Duodenal mucosa (tissue), 2 donors: ENCODE measurements around the gene BOD1L1.

ENCODE experiments used
- H3K27ac ChIP-seq: one replicate; pipeline ENCODE4 v1.7.0; 2013; ENCODE audit warnings: low read depth, low read length
- H3K27me3 ChIP-seq, 2 donors: one replicate each; pipeline ENCODE4 v1.7.0; 2013; ENCODE audit warnings: low read length in 2 of 2, control low read depth in 1 of 2; ENCODE audit not compliant: insufficient read depth in 2 of 2, control insufficient read depth in 1 of 2
- H3K36me3 ChIP-seq, 2 donors: one replicate each; pipeline ENCODE4 v1.7.0; 2013; ENCODE audit warnings: low read length in 2 of 2, control low read depth in 1 of 2; ENCODE audit not compliant: insufficient read depth in 2 of 2, control insufficient read depth in 1 of 2
- H3K4me1 ChIP-seq, 2 donors: one replicate each; pipeline ENCODE4 v1.7.0; 2013; ENCODE audit warnings: low read length in 2 of 2, control low read depth in 1 of 2; ENCODE audit not compliant: insufficient read depth in 2 of 2, control insufficient read depth in 1 of 2
- H3K4me3 ChIP-seq, 2 donors: one replicate each; pipeline ENCODE4 v1.7.0; 2013; ENCODE audit warnings: low read length in 2 of 2, low read depth in 1 of 2
- H3K9ac ChIP-seq, 2 donors: one replicate each; pipeline ENCODE4 v1.7.0; 2013; ENCODE audit warnings: low read length in 2 of 2, low read depth in 1 of 2
- H3K9me3 ChIP-seq, 2 donors: one replicate each; pipeline ENCODE4 v1.7.0; 2013; ENCODE audit warnings: low read length in 2 of 2, control low read depth in 1 of 2; ENCODE audit not compliant: control insufficient read depth in 1 of 2

BOD1L1 gene

DNA sequence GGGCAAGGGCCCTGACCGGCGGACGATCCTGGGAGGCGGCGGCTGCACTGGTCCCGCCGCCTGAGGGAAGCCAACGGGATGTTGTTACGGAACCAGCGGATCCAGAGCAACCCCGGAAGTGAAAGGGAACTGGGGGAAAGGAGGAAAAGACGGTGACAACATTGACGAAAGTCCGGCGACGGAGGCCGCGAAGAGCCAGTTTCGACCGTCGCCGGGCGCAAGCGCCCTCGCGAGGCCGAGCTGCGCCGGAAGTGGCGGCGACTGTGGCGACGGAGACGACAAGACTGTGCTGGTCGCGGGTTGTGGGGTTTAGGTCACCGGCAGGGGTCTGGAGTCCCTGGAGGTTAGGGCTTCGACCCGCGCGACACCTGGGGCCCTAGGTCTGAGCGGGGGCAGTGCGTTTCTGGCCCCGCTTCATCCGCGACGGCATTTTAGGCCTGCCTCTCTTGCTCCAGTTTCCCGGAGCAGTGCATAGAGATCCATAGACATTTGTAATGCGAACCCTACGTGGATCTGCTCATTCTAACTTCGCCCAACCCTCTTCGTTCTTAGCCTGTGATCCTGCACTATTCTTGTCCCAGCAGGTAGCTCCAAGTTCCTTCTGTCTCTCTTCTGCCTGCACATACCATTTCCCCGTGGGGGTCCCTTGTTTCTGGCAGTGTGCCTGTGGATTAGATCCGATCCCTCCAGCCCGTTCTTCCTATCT is at the start of gene BOD1L1:
Gene BOD1L1 (minus strand): TSS at position 120 of the 706 bp plus-strand sequence. CDS start 138 bp downstream, outside the sequence.
- Histone ChIP-seq H3K36me3 (peaks cover 0 to 2% of the 10 kb centered on the region in 2 donors), H3K9ac (peak within 1 kb of the TSS; percentile 94 to 95), H3K4me3 (peak within 1 kb of the TSS; percentile 86 to 99), H3K9me3 (no peaks in the 10 kb centered on the region), H3K27me3 (no peaks in the 10 kb centered on the region), H3K27ac (peak within 1 kb of the TSS; percentile 92), H3K4me1 (peaks cover 22% of the 10 kb centered on the region in 2 donors)

DNA sequence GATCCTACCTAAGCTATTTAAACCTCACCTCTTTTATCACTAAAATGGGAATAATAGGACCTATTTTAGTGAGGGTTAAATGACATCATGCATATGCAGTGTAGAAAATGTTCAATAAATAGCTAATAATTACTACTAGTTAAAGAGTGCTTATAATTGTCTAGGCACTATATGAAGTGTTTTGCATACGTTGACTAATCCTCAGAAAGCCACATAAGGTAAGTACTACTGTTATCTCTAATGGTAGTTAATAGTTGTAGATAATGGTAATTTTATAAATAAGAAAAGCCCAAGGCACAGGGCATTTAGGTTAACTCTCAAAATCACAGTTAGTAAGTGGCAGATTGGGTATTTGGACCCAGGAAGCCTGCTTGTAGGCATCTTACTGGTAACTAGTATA is 47.4 kb upstream of the BOD1L1 start:
- Histone ChIP-seq H3K27me3 (no peaks in the 10 kb centered on the region), H3K27ac (no peak overlapping the region), H3K4me3 (no peak overlapping the region), H3K36me3 (no peaks in the 10 kb centered on the region), H3K4me1 (no peaks in the 10 kb centered on the region), H3K9ac (no peak overlapping the region), H3K9me3 (peaks cover 14 to 24% of the 10 kb centered on the region in 2 donors)

DNA sequence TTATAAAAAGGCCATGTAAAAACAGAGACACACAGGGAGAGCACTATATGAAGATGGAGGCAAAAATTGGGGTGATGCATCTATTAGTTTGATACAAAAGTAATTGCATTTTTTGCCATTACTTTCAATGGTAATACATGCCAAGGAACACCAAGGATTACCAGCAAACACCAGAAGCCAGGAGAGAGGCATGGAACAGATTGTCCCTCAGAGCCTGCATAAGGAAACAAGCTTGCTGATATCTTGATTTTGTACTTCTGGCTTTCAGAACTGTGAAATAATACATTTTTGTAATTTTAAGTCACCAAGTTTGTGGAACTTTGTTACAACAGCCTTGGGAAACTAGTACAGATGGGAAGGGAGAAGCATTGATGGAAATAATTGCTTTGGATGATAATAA is 45.6 kb upstream of the BOD1L1 start:
- Histone ChIP-seq H3K27ac (no peak overlapping the region), H3K9me3 (peaks cover 7 to 20% of the 10 kb centered on the region in 2 donors), H3K36me3 (no peaks in the 10 kb centered on the region), H3K9ac (no peak overlapping the region), H3K27me3 (no peaks in the 10 kb centered on the region), H3K4me1 (no peaks in the 10 kb centered on the region), H3K4me3 (no peak overlapping the region)

DNA sequence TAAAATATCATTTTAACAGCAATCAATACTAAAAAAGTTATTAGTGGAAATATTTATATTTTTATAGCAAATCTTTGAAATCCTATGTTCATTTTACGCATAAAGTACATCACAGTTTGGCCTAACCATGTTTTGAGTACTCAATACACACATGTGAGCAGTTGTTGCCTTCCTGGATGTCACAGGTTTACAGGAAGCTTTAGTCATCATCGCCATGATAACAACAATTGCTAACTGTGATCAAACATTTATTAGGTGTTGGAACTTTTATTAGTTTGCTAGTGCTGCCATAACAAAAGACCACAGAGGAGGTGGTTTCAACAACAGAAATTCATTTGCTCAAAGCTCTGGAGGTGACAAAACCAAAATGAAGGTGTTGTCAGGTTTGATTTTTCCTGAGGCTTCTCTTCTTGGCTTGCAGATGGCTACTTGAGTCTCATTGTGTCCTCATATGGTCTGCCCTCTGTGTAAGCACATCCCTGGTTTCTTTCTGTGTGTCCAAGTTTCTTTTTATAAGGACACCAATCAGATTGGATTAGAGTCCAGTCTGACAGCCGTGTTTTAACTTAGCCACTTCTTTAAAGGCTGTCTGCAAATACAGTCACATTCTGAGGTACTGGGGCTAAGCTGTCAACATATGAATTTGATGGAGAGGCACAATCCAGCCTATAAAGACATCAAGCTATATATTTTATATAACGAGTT is 43.1 kb upstream of the BOD1L1 start:
- Histone ChIP-seq H3K9ac (no peak overlapping the region), H3K4me1 (no peaks in the 10 kb centered on the region), H3K36me3 (no peaks in the 10 kb centered on the region), H3K4me3 (no peak overlapping the region), H3K9me3 (peaks cover 2 to 8% of the 10 kb centered on the region in 2 donors), H3K27ac (no peak overlapping the region), H3K27me3 (no peaks in the 10 kb centered on the region)

DNA sequence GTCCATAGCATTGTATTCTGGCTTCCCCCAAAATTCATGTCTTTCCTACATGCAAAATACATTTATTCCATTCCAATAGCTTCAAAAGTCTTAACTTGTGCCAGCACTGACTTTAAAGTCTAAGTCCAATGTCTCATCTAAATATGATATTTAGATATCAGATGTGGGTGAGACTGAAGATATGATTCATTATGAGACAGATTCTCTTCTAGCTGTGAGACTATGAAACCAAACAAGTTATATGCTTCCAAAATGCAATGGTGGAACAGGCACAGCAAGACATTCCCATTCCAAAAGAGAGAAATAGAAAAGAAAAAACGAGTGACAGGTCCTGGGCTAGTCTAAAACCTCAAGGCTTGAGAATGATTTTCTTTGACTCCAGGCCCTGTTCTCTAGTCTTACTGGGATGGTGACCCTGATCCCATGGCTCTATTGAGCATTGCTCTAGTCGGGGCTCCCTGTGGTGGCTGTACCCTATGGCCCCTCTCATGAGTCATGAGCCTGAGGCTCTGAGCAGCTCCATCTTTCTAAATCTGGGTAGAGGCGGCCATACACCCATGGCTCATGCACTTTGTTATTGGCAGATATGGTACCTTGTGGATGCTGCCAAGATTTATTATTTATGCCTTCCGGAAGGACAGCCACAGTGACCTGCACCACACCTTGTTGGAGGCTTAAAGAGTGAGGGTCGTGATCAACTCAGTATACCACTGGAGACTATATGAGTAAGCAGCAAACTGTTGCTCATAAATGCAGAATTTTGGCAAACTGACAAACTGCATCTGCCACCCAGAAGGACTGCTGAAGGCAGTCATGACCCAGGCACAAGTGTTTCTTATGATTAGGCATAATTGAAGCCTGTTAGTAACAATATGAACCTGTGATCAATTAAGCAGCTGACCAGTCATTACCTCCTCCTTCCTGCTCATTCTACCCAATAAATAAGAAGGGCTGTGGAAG is 38.5 kb upstream of the BOD1L1 start:
- no peak overlapping the region for H3K27ac ChIP-seq
- H3K9ac ChIP-seq: no peak overlapping the region
- H3K4me1 ChIP-seq: no peaks in the 10 kb centered on the region
- H3K9me3 ChIP-seq: no peaks in the 10 kb centered on the region
- no peaks in the 10 kb centered on the region for H3K27me3 ChIP-seq
- no peaks in the 10 kb centered on the region for H3K36me3 ChIP-seq
- no peak overlapping the region for H3K4me3 ChIP-seq

DNA sequence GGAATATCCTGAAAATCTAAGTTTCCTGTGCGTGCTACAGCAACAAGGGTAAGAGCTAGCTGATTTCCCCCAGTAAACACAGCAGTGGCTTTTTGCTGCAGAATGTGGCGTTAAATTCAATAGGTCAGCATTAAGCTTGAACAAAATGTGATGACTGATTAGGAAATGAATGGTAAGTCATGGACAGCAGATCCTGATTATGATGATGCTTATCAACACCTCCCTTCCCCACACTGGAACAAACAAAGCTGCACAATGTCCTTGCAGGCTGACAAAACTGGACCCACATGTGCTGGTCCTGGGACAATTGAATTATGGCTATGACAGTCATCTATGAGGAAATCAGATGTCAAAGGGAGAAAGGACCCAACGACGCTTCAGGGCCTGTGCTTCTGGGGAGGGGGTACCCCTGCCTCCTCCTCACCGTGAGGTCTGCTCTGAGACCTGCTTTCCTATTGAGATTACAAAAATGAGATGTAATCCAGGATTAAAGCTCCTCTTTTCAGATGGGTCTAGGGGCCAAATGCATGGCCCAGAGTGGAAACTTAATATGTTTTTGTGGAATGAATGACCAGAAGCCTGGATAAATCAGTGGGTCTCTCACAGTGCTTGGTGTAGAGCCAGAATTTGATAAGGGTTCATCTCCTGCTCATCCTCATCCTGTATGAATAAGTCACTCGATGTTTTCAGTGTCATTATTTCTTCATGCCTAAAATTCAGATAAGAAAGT is 32.0 kb upstream of the BOD1L1 start:
- Histone ChIP-seq H3K27ac (no peak overlapping the region), H3K4me3 (no peak overlapping the region), H3K9me3 (no peaks in the 10 kb centered on the region), H3K27me3 (no peaks in the 10 kb centered on the region), H3K9ac (no peak overlapping the region), H3K4me1 (peaks cover 2 to 9% of the 10 kb centered on the region in 2 donors), H3K36me3 (no peaks in the 10 kb centered on the region)

DNA sequence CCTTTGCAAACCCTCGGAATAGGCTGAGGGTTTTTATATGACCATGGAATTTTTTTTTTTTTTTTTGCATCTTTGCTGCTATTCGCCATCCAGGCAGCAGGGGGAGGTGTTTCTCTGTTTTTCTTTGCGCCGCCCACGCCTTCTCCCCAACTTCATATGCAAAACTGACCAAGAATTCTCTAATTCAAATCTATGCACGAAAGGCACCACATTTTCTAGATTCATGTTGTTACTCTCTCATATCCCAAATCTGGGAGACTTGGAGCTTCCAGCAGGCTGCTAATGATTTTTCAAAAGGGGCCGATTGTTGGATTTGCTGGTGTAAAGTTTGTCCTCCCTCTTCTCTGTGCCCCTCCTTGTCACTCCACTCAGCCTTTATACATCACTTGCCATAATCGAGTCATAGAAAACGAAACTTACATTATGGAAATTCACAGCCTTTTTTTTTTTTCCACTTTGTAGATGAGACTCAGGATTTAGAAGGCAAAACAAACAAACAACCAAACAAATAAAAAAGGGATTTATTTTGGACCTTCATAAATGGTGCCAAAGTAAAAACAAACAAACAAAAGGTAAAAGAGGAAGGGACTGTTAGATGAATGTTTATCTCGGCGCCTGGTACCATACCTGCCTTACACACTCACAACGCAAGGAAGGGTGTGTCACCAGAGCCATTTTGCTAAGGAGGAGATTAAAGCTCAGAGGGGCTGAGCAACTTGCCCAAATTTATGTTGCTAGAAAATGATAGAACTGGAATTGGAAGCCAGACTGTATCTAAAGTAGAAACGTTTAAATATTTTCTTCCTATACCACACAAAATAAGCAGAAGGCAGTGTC is 29.3 kb upstream of the BOD1L1 start:
- Histone ChIP-seq H3K9ac (no peak overlapping the region), H3K27ac (no peak overlapping the region)

DNA sequence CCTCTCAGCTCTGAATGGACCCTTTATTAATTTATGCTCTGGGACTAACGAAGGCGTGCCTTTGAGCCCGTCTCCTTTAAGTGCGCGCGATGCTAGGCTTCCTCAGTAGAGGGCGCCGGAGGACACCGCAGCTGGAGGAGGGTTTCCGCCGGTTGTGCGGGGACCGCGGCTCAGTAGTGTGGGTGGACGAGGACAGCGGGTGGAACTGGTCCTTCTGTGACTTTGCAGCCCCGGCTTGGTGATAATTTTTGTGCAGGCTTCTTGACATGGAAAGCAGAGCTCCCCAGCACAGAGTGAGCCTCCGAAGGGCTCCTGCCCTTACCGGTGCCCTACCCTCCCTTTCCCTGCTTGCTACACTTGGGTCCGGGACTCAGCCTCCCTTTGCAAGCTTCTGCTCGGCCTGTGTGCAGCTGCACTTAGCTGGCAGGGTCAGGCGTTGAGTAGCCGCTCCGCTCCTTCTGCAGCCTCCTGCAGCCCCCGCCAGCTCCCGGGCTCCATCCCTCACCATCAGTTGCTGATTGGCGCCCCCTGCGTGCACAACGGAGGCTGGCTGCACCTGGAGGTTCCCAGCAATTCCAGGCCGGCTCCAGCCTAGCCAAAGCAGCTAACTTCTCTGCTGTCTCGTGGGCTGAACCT is 26.8 kb upstream of the BOD1L1 start:
- no peaks in the 10 kb centered on the region for H3K36me3 ChIP-seq
- H3K4me3 ChIP-seq: peak overlapping the region; percentile 70 to 74
- H3K9ac ChIP-seq: peak overlapping the region in 1 of 2 donors; percentile 33
- no peaks in the 10 kb centered on the region for H3K27me3 ChIP-seq
- H3K27ac ChIP-seq: no peak overlapping the region
- no peaks in the 10 kb centered on the region for H3K9me3 ChIP-seq
- H3K4me1 ChIP-seq: peaks cover 5 to 9% of the 10 kb centered on the region in 2 donors

More for the DNA sequence above, 29.3 kb upstream of the BOD1L1 start:
- Histone ChIP-seq H3K36me3 (no peaks in the 10 kb centered on the region), H3K27me3 (no peaks in the 10 kb centered on the region), H3K4me1 (peaks cover 5 to 9% of the 10 kb centered on the region in 2 donors), H3K9me3 (no peaks in the 10 kb centered on the region), H3K4me3 (peak overlapping the region; percentile 65 to 70)
